Measurements from ENCODE around the gene COLEC12. TPM values are rescaled to one million over a fixed set of nuclear protein-coding genes. Genes with fewer than 3 reads are reported as not detected.
A peak's percentile ranks its signal among the peaks of the same experiment; 100 is the strongest.

The COLEC12 gene
- total and polyA plus RNA-seq, 2 experiments from 2014 or later = 19.4 to 25.9 TPM

- H3K4me1 ChIP-seq (ENCODE audit: insufficient read depth) = peaks cover 19% of the 10 kb centered on the region
- no peaks in the 10 kb centered on the region for H3K36me3 ChIP-seq (ENCODE audit: low read depth)
- H3K27ac ChIP-seq = no peak overlapping the region
- no peaks in the 10 kb centered on the region for H3K9me2 ChIP-seq (ENCODE audit: insufficient read depth)
- in situ Hi-C loops (cut with MboI) = loop anchor here (10.0 kb wide), 1 partner anchor 88 kb away; no protein-coding TSS in a partner anchor
- H3K4me3 ChIP-seq = no peak overlapping the region
- H3K9ac ChIP-seq = no peak overlapping the region
- H2AFZ ChIP-seq = no peak overlapping the region
- DNase-seq = no peak
- H3F3A ChIP-seq (ENCODE audit: insufficient read depth) = peaks cover 6% of the 10 kb centered on the region
- 95 to 96% methylated on average over 1 of the region's 1 CpG for WGBS, 2 experiments (ENCODE audit: low coverage in 1 of 2, low lambda C conversion rate in 2 of 2, missing lambda C conversion rate in 2 of 2)
- TF ChIP-seq EZH2phosphoT487 (IDR thresholded peaks at IDR 0.05; ENCODE audit: insufficient read depth, low read depth) (no peak), EZH2 (IDR thresholded peaks at IDR 0.05; ENCODE audit: insufficient read depth, poor library complexity, severe bottlenecking) (no peak)
- no peaks in the 10 kb centered on the region for H4K20me1 ChIP-seq (ENCODE audit: insufficient read depth)
- no peak overlapping the region for H3K4me2 ChIP-seq (ENCODE audit: unreplicated experiment)
- no peaks in the 10 kb centered on the region for H3K9me3 ChIP-seq (ENCODE audit: low read depth)
- no peaks in the 10 kb centered on the region for H3K27me3 ChIP-seq (replicated peaks; ENCODE audit: insufficient read depth)
- H3K79me2 ChIP-seq (ENCODE audit: insufficient read depth) = no peaks in the 10 kb centered on the region
These were observed 47.7 kb downstream of the COLEC12 start for GRCh38 chr18:452816-453215.

DNA sequence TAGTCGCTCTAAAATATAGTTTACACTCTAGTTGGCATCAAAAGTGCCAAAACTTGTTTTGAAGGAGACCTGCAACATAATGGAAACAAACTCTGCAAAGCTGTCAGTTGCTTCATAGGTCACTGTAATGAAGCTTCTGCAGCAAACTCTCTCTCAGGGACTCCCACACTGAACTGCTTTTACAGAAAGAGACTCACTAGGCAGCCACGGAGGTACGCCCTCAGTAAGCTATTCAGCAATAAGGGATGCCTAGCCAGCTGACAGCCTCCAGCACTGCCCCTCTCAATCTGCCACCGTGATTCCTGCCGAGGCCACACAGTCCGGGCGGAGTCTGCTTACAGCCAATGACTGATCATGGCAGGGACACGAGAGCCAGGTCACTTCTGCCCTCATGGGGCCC, 51.1 kb downstream of the COLEC12 start:
- DNase-seq = no peak
- Histone ChIP-seq H4K20me1 (ENCODE audit: insufficient read depth) (no peaks in the 10 kb centered on the region), H3F3A (ENCODE audit: insufficient read depth) (no peaks in the 10 kb centered on the region), H3K4me2 (ENCODE audit: unreplicated experiment) (no peak overlapping the region), H3K4me1 (ENCODE audit: insufficient read depth) (peaks cover 4% of the 10 kb centered on the region), H3K9me3 (ENCODE audit: low read depth) (no peaks in the 10 kb centered on the region), H3K4me3 (no peak overlapping the region), H3K36me3 (ENCODE audit: low read depth) (no peaks in the 10 kb centered on the region), H3K9me2 (ENCODE audit: insufficient read depth) (no peaks in the 10 kb centered on the region), H3K9ac (no peak overlapping the region), H2AFZ (no peak overlapping the region), H3K27ac (no peak overlapping the region), H3K27me3 (replicated peaks; ENCODE audit: insufficient read depth) (no peaks in the 10 kb centered on the region), H3K79me2 (ENCODE audit: insufficient read depth) (no peaks in the 10 kb centered on the region)
- WGBS, 2 experiments (ENCODE audit: low coverage in 1 of 2, low lambda C conversion rate in 2 of 2, missing lambda C conversion rate in 2 of 2) = 71 to 77% methylated on average over 8 of the region's 8 CpGs
- TF ChIP-seq EZH2phosphoT487 (IDR thresholded peaks at IDR 0.05; ENCODE audit: insufficient read depth, low read depth) = no peak
- no peak for TF ChIP-seq EZH2 (IDR thresholded peaks at IDR 0.05; ENCODE audit: insufficient read depth, poor library complexity, severe bottlenecking)
- in situ Hi-C loops (cut with MboI) = no loop called here

DNA sequence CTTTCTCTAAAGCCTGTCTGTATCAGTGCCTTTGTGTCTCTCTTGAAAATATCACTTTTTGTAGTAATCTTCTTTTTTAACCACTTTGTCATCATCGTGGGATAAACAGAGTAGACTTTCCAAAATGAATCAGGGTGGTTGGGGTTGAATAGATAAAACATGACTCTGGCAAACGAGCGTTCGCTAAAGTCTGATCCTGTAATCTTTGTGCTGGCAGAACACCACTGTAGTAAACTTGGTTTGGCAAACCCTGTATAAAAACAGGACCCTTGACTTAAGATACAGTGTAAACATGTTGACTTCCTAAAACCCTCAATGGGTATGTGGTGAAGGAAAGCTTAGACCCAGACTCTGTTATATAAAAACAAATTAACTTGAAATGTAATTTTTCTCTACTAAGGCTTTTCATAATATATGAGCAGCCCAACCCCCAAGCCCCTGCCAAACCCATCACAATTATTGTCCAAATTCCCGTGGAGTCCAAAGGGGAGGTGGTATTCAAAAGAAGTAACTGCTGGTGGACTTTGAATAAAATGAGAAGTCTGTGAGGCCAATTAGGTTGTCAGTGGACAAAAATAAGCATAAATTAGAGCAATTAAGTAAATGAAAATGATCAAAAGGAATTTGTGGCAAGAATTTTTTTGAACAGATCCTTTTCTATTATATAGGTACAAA, 52.2 kb downstream of the COLEC12 start:
- Histone ChIP-seq H3K27ac (no peak overlapping the region), H3K9me3 (ENCODE audit: low read depth) (no peaks in the 10 kb centered on the region), H3K79me2 (ENCODE audit: insufficient read depth) (no peaks in the 10 kb centered on the region), H3F3A (ENCODE audit: insufficient read depth) (no peaks in the 10 kb centered on the region), H3K4me3 (no peak overlapping the region), H3K9me2 (ENCODE audit: insufficient read depth) (no peaks in the 10 kb centered on the region), H3K36me3 (ENCODE audit: low read depth) (no peaks in the 10 kb centered on the region), H2AFZ (no peak overlapping the region), H3K4me2 (ENCODE audit: unreplicated experiment) (no peak overlapping the region), H3K9ac (no peak overlapping the region), H4K20me1 (ENCODE audit: insufficient read depth) (no peaks in the 10 kb centered on the region), H3K4me1 (ENCODE audit: insufficient read depth) (peaks cover 4% of the 10 kb centered on the region), H3K27me3 (replicated peaks; ENCODE audit: insufficient read depth) (no peaks in the 10 kb centered on the region)
- DNase-seq = no peak
- TF ChIP-seq EZH2phosphoT487 (IDR thresholded peaks at IDR 0.05; ENCODE audit: insufficient read depth, low read depth) (no peak), EZH2 (IDR thresholded peaks at IDR 0.05; ENCODE audit: insufficient read depth, poor library complexity, severe bottlenecking) (no peak)
- WGBS, 2 experiments (ENCODE audit: low coverage in 1 of 2, low lambda C conversion rate in 2 of 2, missing lambda C conversion rate in 2 of 2) = 72 to 81% methylated on average over 5 of the region's 5 CpGs
- in situ Hi-C loops (cut with MboI) = no loop called here

GRCh38 chr18:446941-447560, 53.5 kb downstream of the COLEC12 start:
- no peaks in the 10 kb centered on the region for H3F3A ChIP-seq (ENCODE audit: insufficient read depth)
- no peaks in the 10 kb centered on the region for H3K36me3 ChIP-seq (ENCODE audit: low read depth)
- peaks cover 4% of the 10 kb centered on the region for H3K4me1 ChIP-seq (ENCODE audit: insufficient read depth)
- TF ChIP-seq EZH2phosphoT487 (IDR thresholded peaks at IDR 0.05; ENCODE audit: insufficient read depth, low read depth) (no peak), EZH2 (IDR thresholded peaks at IDR 0.05; ENCODE audit: insufficient read depth, poor library complexity, severe bottlenecking) (no peak)
- H3K79me2 ChIP-seq (ENCODE audit: insufficient read depth) = no peaks in the 10 kb centered on the region
- DNase-seq = peak; percentile 85
- H3K9me3 ChIP-seq (ENCODE audit: low read depth) = no peaks in the 10 kb centered on the region
- peak overlapping the region; percentile 23; the same call in 1 of the 2 replicates for H3K9ac ChIP-seq
- in situ Hi-C loops (cut with MboI) = no loop called here
- H3K27ac ChIP-seq = peak overlapping the region; percentile 38
- H3K4me3 ChIP-seq = no peak overlapping the region
- no peak overlapping the region for H2AFZ ChIP-seq
- WGBS, 2 experiments (ENCODE audit: low coverage in 1 of 2, low lambda C conversion rate in 2 of 2, missing lambda C conversion rate in 2 of 2) = 80 to 90% methylated on average over 5 of the region's 5 CpGs
- no peaks in the 10 kb centered on the region for H3K27me3 ChIP-seq (replicated peaks; ENCODE audit: insufficient read depth)
- no peak overlapping the region for H3K4me2 ChIP-seq (ENCODE audit: unreplicated experiment)
- H3K9me2 ChIP-seq (ENCODE audit: insufficient read depth) = no peaks in the 10 kb centered on the region
- H4K20me1 ChIP-seq (ENCODE audit: insufficient read depth) = no peaks in the 10 kb centered on the region

Measured in GM23248 (cell line).